ENCODE measurements around the gene CHID1.

The CHID1 gene

DNA sequence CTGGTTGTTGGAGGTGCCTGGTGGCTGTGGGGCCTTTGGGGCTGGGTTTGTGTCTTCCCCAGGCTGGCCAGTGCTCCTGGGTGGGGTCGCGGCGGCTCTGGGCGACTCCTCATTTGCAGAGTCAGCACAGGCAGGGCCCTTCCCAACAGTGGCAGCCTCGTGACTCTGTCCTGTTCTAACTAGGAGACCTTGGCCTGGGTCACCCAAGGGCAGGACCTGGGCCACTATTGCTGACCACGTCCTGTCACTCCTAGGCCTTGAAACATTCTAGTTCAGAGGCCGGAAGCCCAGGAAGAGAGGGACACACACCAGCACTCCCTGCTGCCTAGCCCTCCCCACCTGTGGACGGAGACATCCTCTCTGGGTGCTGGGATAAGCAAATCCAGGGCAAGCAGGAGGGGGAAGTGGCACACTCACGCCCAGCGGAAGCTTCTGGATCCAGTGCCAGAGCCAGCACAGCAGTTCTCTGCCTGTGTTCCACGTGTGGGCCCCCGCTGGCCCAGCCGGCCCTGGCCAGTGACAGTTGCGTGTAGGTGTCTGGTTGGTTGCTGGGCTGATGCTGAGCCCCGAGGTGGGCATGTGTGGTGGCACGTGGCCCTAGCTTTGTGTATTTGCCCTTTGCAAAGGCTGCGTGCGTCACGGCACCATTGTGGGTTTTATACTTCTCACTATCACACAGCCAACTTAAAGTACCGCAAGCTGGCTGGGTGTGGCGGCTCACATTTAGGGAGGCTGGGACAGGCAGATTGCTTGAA is 4.3 kb upstream of the CHID1 start:
- H3K4me3 ChIP-seq (ENCODE audit: low read depth, low read length) = no peak overlapping the region
- no peak for TF ChIP-seq CTCF (IDR thresholded peaks at IDR 0.05; ENCODE audit: borderline replicate concordance, insufficient read depth, low read depth, low read length)

- no peak overlapping the region for H3K4me3 ChIP-seq (ENCODE audit: low read depth, low read length)
- no peak for TF ChIP-seq CTCF (IDR thresholded peaks at IDR 0.05; ENCODE audit: borderline replicate concordance, insufficient read depth, low read depth, low read length)
Measured at GRCh38 chr11:914204-914603, 3.6 kb upstream of the CHID1 start.

- no peak overlapping the region for H3K4me3 ChIP-seq (ENCODE audit: low read depth, low read length)
- TF ChIP-seq CTCF (IDR thresholded peaks at IDR 0.05; ENCODE audit: borderline replicate concordance, insufficient read depth, low read depth, low read length) = no peak
Measured at GRCh38 chr11:913043-913442, 2.4 kb upstream of the CHID1 start.

DNA sequence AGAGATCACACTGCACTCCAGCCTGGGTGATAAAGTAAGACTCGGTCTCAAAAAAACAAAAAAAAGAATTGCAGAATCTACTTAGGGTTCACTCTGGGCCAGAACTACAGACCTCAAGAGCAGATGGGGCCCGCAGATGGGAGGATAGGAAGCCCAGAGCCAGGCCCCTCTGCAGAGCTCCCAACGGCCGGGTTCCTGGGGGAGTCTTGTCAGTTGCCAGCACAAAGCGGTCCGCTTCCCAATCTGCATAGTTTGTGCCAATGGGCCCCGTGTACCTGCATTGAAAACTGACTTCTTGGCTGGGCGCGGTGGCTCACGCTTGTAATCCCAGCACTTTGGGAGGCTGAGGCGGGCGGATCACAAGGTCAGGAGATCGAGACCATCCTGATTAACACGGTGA is 1.7 kb upstream of the CHID1 start:
- no peak overlapping the region for H3K4me3 ChIP-seq (ENCODE audit: low read depth, low read length)
- no peak for TF ChIP-seq CTCF (IDR thresholded peaks at IDR 0.05; ENCODE audit: borderline replicate concordance, insufficient read depth, low read depth, low read length)

- H3K4me3 ChIP-seq (ENCODE audit: low read depth, low read length) = no peak overlapping the region
Measured at GRCh38 chr11:911890-912219, 1.2 kb upstream of the CHID1 start.

DNA sequence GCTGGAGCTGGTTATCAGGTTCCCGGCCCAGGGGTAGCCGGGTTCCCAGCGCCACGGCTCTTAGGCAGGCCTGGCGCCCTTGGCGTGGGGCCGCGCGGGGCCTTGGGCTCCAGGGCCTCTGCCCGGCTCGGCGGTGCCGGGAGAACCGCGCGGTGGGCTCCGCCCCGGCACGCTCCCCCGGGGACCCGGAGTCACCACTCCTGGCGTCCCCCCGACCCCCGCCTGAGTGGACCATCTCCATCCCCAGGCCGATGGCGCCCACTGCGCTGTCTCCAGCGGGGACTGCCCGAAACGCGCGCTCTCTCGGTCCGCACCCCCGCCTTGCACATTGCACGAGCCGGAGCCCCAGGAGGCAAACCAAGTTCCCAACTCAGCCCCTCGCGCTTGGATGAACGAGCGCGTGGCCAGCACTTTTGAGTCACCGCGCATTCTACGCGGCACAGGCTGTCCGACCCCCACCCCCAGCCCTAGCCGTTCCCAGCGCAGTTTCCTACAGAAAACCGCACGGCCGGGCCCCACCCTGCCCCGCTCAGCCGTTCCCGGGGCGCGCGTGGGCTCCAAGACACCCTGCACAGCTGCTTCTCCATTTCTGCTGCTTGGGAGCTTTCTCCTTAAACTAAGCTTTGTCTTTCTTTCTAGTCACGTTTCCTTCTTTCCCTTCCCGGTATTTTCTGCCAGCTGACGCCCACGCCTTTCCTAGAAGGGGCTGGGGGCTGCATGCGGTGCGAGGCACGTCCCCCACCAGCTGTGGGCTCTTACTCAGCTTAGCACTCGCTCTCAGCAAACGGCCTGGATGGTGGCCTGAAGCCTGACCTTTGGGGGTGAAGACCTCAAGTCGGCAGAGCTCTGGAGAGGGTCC is 650 bp upstream of the CHID1 start:
- TF ChIP-seq CTCF (IDR thresholded peaks at IDR 0.05; ENCODE audit: borderline replicate concordance, insufficient read depth, low read depth, low read length) = no peak
- peak overlapping the region; percentile 85 for H3K4me3 ChIP-seq (ENCODE audit: low read depth, low read length)

More at GRCh38 chr11:911890-912219, 1.2 kb upstream of the CHID1 start:
- TF ChIP-seq CTCF (IDR thresholded peaks at IDR 0.05; ENCODE audit: borderline replicate concordance, insufficient read depth, low read depth, low read length) = no peak
